ENCODE results near the gene SEMA6B. TPM values are rescaled to one million over a fixed set of nuclear protein-coding genes. Genes with fewer than 3 reads are reported as not detected.

The SEMA6B gene
- total and polyA plus RNA-seq, 2 of the 8 experiments (the other 6 are each of a cell fraction or from before 2014, with no cell fraction given), result 31.3 to 54.4 TPM

DNA sequence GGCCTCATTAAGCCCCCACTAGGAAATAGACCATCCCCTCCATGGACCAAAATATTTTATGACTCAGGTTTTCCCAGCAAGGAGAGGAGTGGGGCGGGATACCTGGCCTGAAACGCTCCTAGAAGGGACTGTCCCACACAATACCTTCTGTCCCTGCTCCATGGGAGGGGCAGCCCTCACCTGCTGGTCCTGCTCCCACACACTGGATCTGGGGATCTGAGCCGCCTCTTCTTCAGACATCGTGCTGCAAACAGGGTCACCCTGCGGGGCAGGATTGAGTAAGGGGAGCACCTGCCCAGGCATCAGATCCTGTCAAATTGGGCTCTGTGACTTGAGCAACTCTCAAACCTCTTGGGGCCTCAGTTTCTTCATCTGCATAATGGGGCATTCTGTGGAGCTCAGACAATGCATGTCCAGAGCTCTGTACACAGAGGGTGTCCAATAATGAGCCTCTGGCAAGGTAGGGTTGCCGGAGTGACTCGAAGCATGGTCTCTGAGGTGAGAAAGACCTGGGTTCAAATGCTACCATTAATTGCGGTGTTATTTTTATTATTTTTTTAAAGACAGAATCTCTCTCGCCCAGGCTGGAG is 25.6 kb downstream of the SEMA6B start:
- no peak for FAIRE-seq
- DNase-seq (ENCODE audit: low read depth in 1 of 2, low spot score in 2 of 2), result no peak

More for the DNA sequence above, 25.6 kb downstream of the SEMA6B start:
- Histone ChIP-seq H3K56ac (replicated peaks; ENCODE audit: insufficient read length, low read depth, low read length) (no peak overlapping the region), H3K23me2 (ENCODE audit: low read depth, low read length) (peaks cover 4% of the 10 kb centered on the region; the same call in 1 of the 2 replicates), H3K23ac (ENCODE audit: insufficient read length) (no peak overlapping the region), H3K4me3 (ENCODE audit: extremely low read depth in 1 of 4, insufficient read depth in 2 of 4, low read depth in 3 of 4, low read length in 4 of 4) (no peak overlapping the region), H4K5ac (ENCODE audit: insufficient read length, low read depth, low read length) (no peak overlapping the region), H3K4me2 (ENCODE audit: insufficient read depth in 1 of 2, low read depth in 2 of 2, low read length in 2 of 2) (no peak overlapping the region; a peak in 1 of 4 replicates), H2BK120ac (replicated peaks; ENCODE audit: low read depth, low read length) (no peak overlapping the region), H4K91ac (replicated peaks; ENCODE audit: insufficient read length, low read length) (no peak overlapping the region), H3K9me3 (ENCODE audit: insufficient read depth in 2 of 2, low read depth in 1 of 2, low read length in 1 of 2) (no peaks in the 10 kb centered on the region), H2BK20ac (ENCODE audit: low read length) (no peak overlapping the region), H2BK15ac (ENCODE audit: low read length) (no peak overlapping the region), H3K27ac (ENCODE audit: low read depth, low read length) (no peak overlapping the region), H2BK5ac (ENCODE audit: low read depth, low read length) (no peak overlapping the region), H4K20me1 (replicated peaks in 1 of 2; ENCODE audit: control insufficient read depth in 1 of 2, insufficient read depth in 2 of 2, low read length in 2 of 2) (peaks cover 0 to 3% of the 10 kb centered on the region in 2 experiments), H3K79me1 (ENCODE audit: low read depth, low read length) (no peaks in the 10 kb centered on the region), H2AFZ (ENCODE audit: low read length) (no peak overlapping the region), H3K4me1 (replicated peaks in 1 of 4; ENCODE audit: control insufficient read depth in 3 of 4, insufficient read depth in 4 of 4, low read length in 3 of 4) (peaks cover 0 to 6% (median 3%) of the 10 kb centered on the region in 4 experiments; a peak in 3 of 7 replicates), H3K79me2 (ENCODE audit: control insufficient read depth in 1 of 2, insufficient read depth in 2 of 2, low read length in 2 of 2) (no peaks in the 10 kb centered on the region), H3K36me3 (ENCODE audit: control insufficient read depth in 2 of 4, insufficient read depth in 4 of 4, low read length in 3 of 4) (no peaks in the 10 kb centered on the region), H2BK12ac (ENCODE audit: low read depth, low read length) (no peak overlapping the region), H3K9ac (replicated peaks in 1 of 4; ENCODE audit: extremely low read depth in 1 of 4, low read depth in 3 of 4, low read length in 3 of 4) (no peak overlapping the region), H3K27me3 (replicated peaks in 1 of 4; ENCODE audit: control insufficient read depth in 3 of 4, extremely low read depth in 1 of 4, insufficient read depth in 3 of 4, low read length in 3 of 4) (peaks cover 0 to 21% (median 16%) of the 10 kb centered on the region in 4 experiments; a peak in 4 of 7 replicates), H3K4ac (replicated peaks; ENCODE audit: insufficient read length, low read depth, low read length) (no peak overlapping the region), H4K8ac (ENCODE audit: extremely low read depth, insufficient read depth, low read length) (no peak overlapping the region), H2AK5ac (ENCODE audit: low read depth, low read length) (no peak overlapping the region), H3K18ac (ENCODE audit: extremely low read depth, low read length) (no peak overlapping the region), H3K14ac (ENCODE audit: insufficient read length) (no peak overlapping the region)
- ChIA-PET CTCF (ENCODE audit: partially characterized antibody) (interaction anchor here (0.8 to 11.6 kb wide), 7 partner anchors 10 to 99 kb away, joined by 3 to 174 read pairs (median 9); no protein-coding TSS in a partner anchor), POLR2A (ENCODE audit: partially characterized antibody) (interaction anchor here (0.8 to 2.7 kb wide), 8 partner anchors 8 to 234 kb away, joined by 3 to 23 read pairs (median 5); partner anchors contain the start of gene PLIN4)
- TF ChIP-seq BCL11A (IDR thresholded peaks at IDR 0.05; ENCODE audit: low read depth in 2 of 2, low read length in 2 of 2) (no peak), BACH1 (IDR thresholded peaks at IDR 0.05; ENCODE audit: low read length) (no peak), SIN3A (conservative IDR thresholded peaks at IDR 0.05 in 1 of 2, IDR thresholded peaks at IDR 0.05 in 1 of 2; ENCODE audit: low read depth in 1 of 2, low read length in 2 of 2) (no peak), SUZ12 (IDR thresholded peaks at IDR 0.05; ENCODE audit: low read length) (no peak), POU5F1 (IDR thresholded peaks at IDR 0.05; ENCODE audit: low read depth, low read length) (no peak)
- TF ChIP-seq, protein P1, sequence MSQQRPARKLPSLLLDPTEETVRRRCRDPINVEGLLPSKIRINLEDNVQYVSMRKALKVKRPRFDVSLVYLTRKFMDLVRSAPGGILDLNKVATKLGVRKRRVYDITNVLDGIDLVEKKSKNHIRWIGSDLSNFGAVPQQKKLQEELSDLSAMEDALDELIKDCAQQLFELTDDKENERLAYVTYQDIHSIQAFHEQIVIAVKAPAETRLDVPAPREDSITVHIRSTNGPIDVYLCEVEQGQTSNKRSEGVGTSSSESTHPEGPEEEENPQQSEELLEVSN (IDR thresholded peaks at IDR 0.05), result no peak
- WGBS, 2 experiments (ENCODE audit: extremely low coverage in 1 of 2, insufficient coverage in 1 of 2, insufficient read length in 1 of 2, insufficient replicate concordance in 2 of 2, low coverage in 1 of 2, low lambda C conversion rate in 2 of 2, missing lambda C conversion rate in 1 of 2), result 85% methylated on average over 7 of the region's 9 CpGs; no CpG with 5 or more reads in 1 of the 2 experiments

All from H1 (cell line).